Measurements from ENCODE around the gene TGFB1. TPM values are rescaled to one million over a fixed set of nuclear protein-coding genes. Genes with fewer than 3 reads are reported as not detected.

Gene TGFB1
- total and polyA plus RNA-seq, 9 of the 15 experiments (the other 6 are each of a cell fraction or from before 2014, with no cell fraction given), result 0.24 to 159 (median 17.2) TPM

DNA sequence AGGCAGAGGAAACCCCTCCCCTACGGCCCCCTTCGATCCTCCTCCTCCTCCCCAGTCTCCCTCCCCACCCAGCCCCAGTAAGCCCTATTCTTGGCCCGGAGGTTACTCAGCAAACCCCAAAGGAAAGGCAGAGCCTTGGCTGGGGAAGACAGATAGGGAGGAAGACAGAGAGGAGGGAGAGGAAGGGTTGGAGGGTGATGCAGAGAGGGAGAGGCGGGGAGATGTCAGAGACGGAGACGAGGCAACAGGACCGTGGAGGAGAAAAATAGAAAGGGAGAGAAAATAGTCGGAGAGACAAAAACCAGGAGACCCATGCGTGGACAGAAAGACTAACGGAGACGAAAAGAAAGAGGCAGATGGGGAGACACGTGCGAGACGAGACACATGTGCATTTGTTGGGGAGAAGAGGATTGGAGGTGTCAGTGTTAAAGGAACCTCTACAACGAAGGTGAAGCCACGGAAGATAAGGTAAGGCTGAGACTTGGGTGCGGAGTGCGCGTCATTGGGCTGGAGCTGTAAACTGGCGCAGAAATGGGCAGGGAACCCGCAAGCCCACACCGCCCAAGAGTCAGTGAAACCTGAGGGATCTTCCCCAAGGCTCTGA lies 2.9 kb downstream of the TGFB1 start (continued):
- TF ChIP-seq MCM5 (IDR thresholded peaks at IDR 0.05; ENCODE audit: low read depth), result no peak
- TF ChIP-seq ZSCAN32 (CRISPR knock-in tag; IDR thresholded peaks at IDR 0.05), result no peak
- TF ChIP-seq TCF3 (CRISPR knock-in tag; IDR thresholded peaks at IDR 0.05), result peak; percentile 64
- no peak for TF ChIP-seq FOSL1 (tag; conservative IDR thresholded peaks at IDR 0.05)
- peak; percentile 70; the same call in 1 of the 2 replicates for TF ChIP-seq FOXP1 (CRISPR knock-in tag; IDR thresholded peaks at IDR 0.05)
- peak; percentile 51; the same call in 1 of the 2 replicates for TF ChIP-seq CTBP1 (IDR thresholded peaks at IDR 0.05; ENCODE audit: borderline replicate concordance)
- TF ChIP-seq NUFIP1 (IDR thresholded peaks at IDR 0.05; ENCODE audit: partially characterized antibody), result no peak
- no peak for TF ChIP-seq ETV5 (CRISPR knock-in tag; IDR thresholded peaks at IDR 0.05; ENCODE audit: low read depth)
- no peak for TF ChIP-seq KLF1 (tag; IDR thresholded peaks at IDR 0.05)
- TF ChIP-seq KDM1A (IDR thresholded peaks at IDR 0.05), result peak; percentile 41 to 53; a peak in 2 of 4 replicates
- no peak for TF ChIP-seq ZNF75A (CRISPR knock-in tag; IDR thresholded peaks at IDR 0.05)
- peak; percentile 41; the same call in 1 of the 2 replicates for TF ChIP-seq CC2D1A (IDR thresholded peaks at IDR 0.05)
- TF ChIP-seq SMAD1 (IDR thresholded peaks at IDR 0.05; ENCODE audit: low read depth, low read length, partially characterized antibody), result no peak
- no peak; the same call in 1 of the 2 replicates for TF ChIP-seq ETV1 (tag; conservative IDR thresholded peaks at IDR 0.05; ENCODE audit: low read depth)
- peak; percentile 36 to 68; a peak in 1 of 4 replicates for TF ChIP-seq ARNT (IDR thresholded peaks at IDR 0.05)
- no peak for TF ChIP-seq NCOA4 (IDR thresholded peaks at IDR 0.05; ENCODE audit: partially characterized antibody)
- peak; percentile 64; the same call in 1 of the 2 replicates for TF ChIP-seq SPI1 (IDR thresholded peaks at IDR 0.05; ENCODE audit: borderline replicate concordance, low read depth, low read length)
- TF ChIP-seq DNMT1 (IDR thresholded peaks at IDR 0.05), result peak; percentile 50; the same call in 1 of the 2 replicates
- peak; percentile 22 for TF ChIP-seq TBP (optimal IDR thresholded peaks at IDR 0.05; ENCODE audit: low read depth, low read length)
- no peak for TF ChIP-seq ZNF354B (CRISPR knock-in tag; IDR thresholded peaks at IDR 0.05)
- TF ChIP-seq MAFK (IDR thresholded peaks at IDR 0.05; ENCODE audit: low read length), result no peak
- TF ChIP-seq YY1 (IDR thresholded peaks at IDR 0.05; ENCODE audit: borderline replicate concordance in 1 of 3, control insufficient read depth in 1 of 3, extremely low read depth in 1 of 3, insufficient read depth in 3 of 3, insufficient read length in 1 of 3, insufficient replicate concordance in 2 of 3, low read depth in 1 of 3, low read length in 2 of 3), result peak in 1 of 3 experiments; percentile 37
- peak; percentile 77 for TF ChIP-seq SMARCA4 (IDR thresholded peaks at IDR 0.05)
- peak; percentile 90 for TF ChIP-seq HDAC2 (IDR thresholded peaks at IDR 0.05)
- TF ChIP-seq LARP7 (IDR thresholded peaks at IDR 0.05), result peak; percentile 45; the same call in 1 of the 2 replicates
- TF ChIP-seq, protein P1, sequence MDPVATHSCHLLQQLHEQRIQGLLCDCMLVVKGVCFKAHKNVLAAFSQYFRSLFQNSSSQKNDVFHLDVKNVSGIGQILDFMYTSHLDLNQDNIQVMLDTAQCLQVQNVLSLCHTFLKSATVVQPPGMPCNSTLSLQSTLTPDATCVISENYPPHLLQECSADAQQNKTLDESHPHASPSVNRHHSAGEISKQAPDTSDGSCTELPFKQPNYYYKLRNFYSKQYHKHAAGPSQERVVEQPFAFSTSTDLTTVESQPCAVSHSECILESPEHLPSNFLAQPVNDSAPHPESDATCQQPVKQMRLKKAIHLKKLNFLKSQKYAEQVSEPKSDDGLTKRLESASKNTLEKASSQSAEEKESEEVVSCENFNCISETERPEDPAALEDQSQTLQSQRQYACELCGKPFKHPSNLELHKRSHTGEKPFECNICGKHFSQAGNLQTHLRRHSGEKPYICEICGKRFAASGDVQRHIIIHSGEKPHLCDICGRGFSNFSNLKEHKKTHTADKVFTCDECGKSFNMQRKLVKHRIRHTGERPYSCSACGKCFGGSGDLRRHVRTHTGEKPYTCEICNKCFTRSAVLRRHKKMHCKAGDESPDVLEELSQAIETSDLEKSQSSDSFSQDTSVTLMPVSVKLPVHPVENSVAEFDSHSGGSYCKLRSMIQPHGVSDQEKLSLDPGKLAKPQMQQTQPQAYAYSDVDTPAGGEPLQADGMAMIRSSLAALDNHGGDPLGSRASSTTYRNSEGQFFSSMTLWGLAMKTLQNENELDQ (CRISPR knock-in tag; IDR thresholded peaks at IDR 0.05; ENCODE audit: borderline replicate concordance), result no peak
- 0 out of 2 replicates have a peak, but pooled peaks have one; percentile 29 for TF ChIP-seq ESRRA (IDR thresholded peaks at IDR 0.05; ENCODE audit: borderline replicate concordance, low read depth)
- TF ChIP-seq ARID2 (IDR thresholded peaks at IDR 0.05), result peak; percentile 56; the same call in 1 of the 2 replicates
- TF ChIP-seq MTA2 (IDR thresholded peaks at IDR 0.05; ENCODE audit: low read depth), result peak; percentile 47
- no peak for TF ChIP-seq DDX20 (tag; IDR thresholded peaks at IDR 0.05; ENCODE audit: low read depth)
- peak; percentile 52 to 67; a peak in 2 of 4 replicates for TF ChIP-seq FOXK2 (conservative IDR thresholded peaks at IDR 0.05 in 1 of 2, IDR thresholded peaks at IDR 0.05 in 1 of 2; ENCODE audit: low read depth in 2 of 2)
